Esophagus squamous epithelium (tissue), 5 donors: ENCODE results near the gene DDX54. TPM values are rescaled to one million over a fixed set of nuclear protein-coding genes. Genes with fewer than 3 reads are reported as not detected.
"Not testable (repeated sequence)": the region's sequence is repeated elsewhere in the genome, so short reads cannot be mapped to it uniquely, and the experiment has no call there.

ENCODE experiments used
- DNase-seq: peaks from one replicate; lab custom pipeline; 2025; lab: John Stamatoyannopoulos, UW
- H3K27ac ChIP-seq, 4 donors: fragments of 200-600 bp; sonication (generic); one replicate each; pipeline ENCODE4 v1.5.1; 2016 to 2019; ENCODE audit warnings: mild to moderate bottlenecking in 1 of 4
- H3K27me3 ChIP-seq, 4 donors: fragments of 200-600 bp; sonication (generic); 1 replicate in 3 of 4; 2 replicates in 1 of 4; pipeline versions ENCODE4 v1.5.1 to v1.6.0; 2017 to 2021; ENCODE audit warnings: antibody characterized with exemption in 1 of 4
- H3K36me3 ChIP-seq, 3 donors: fragments of 200-600 bp; sonication (generic); one replicate each; pipeline ENCODE4 v1.5.1; 2016 to 2019
- H3K4me1 ChIP-seq, 3 donors: fragments of 200-600 bp; sonication (generic); one replicate each; pipeline ENCODE4 v1.5.1; 2017 to 2019
- H3K4me3 ChIP-seq, 4 donors: fragments of 200-600 bp; sonication (generic); 1 replicate in 3 of 4; 2 replicates in 1 of 4; pipeline ENCODE4 v1.5.1; 2016 to 2019; ENCODE audit warnings: mild to moderate bottlenecking in 2 of 4, moderate library complexity in 1 of 4
- H3K9me3 ChIP-seq, 3 donors: fragments of 200-600 bp; sonication (generic); one replicate each; pipeline ENCODE4 v1.5.1; 2016 to 2019
- CTCF ChIP-seq, 6 experiments: fragments of 450-650 bp in 4 of 6; fragments of 200-600 bp in 2 of 6; sonication (generic) in 2 of 6; IDR thresholded peaks; one replicate each; pipeline ENCODE4 v1.5.1; 2016 to 2019; ENCODE audit warnings: antibody characterized with exemption in 6 of 6, mild to moderate bottlenecking in 4 of 6, moderate library complexity in 4 of 6
- POLR2A ChIP-seq, 4 donors: fragments of 450-650 bp; IDR thresholded peaks; one replicate each; pipeline ENCODE4 v1.6.1; 2017; ENCODE audit warnings: antibody characterized with exemption in 4 of 4, mild to moderate bottlenecking in 4 of 4, moderate library complexity in 3 of 4
- WGBS, 2 donors: methylation state at CpG; one replicate each; pipeline ENCODE4 v1.1.5; 2018; 5-methylcytosine and 5-hydroxymethylcytosine counted together
- intact Hi-C: fragments of 100-400 bp; cut with DNase I; formaldehyde crosslinking; loops from one replicate; pipeline ENCODE4 v1.15.0; 2022
- total RNA-seq, 4 donors: library from RNA; depleted of rRNA; stranded (reverse); fragments of >200 nt; gene quantifications; one replicate each; pipeline ENCODE4 v1.1.0, GENCODE V29; 2016
- donor health status: DM: yes; HTN: yes; CAD: no.

Gene DDX54
- total RNA-seq, 4 donors from 2014 or later, result 35.3 to 80.5 (median 65.2) TPM

- DNase-seq, result no peak
- Histone ChIP-seq H3K27me3 (no peaks in the 10 kb centered on the region), H3K9me3 (no peaks in the 10 kb centered on the region), H3K4me1 (peaks cover 0 to 33% (median 0%) of the 10 kb centered on the region in 3 donors), H3K27ac (peak overlapping the region in 3 of 4 donors; percentile 25 to 55 (median 35)), H3K4me3 (no peak overlapping the region), H3K36me3 (no peaks in the 10 kb centered on the region)
- WGBS, 2 donors, result 46 to 48% methylated on average over 5 of the region's 5 CpGs
- intact Hi-C loops, result no loop called here
- TF ChIP-seq CTCF (IDR thresholded peaks at IDR 0.05), result peak in 2 of 6 experiments; percentile 9 to 26
- no peak for TF ChIP-seq POLR2A (IDR thresholded peaks at IDR 0.05)
Measured at GRCh38 chr12:113214895-113215400, 29.7 kb upstream of the DDX54 start.

GRCh38 chr12:113211160-113211559 lies 25.9 kb upstream of the DDX54 start:
- no peaks in the 10 kb centered on the region for H3K36me3 ChIP-seq
- no peak for DNase-seq
- intact Hi-C loops, result no loop called here
- TF ChIP-seq CTCF (IDR thresholded peaks at IDR 0.05), result no peak
- no peak for TF ChIP-seq POLR2A (IDR thresholded peaks at IDR 0.05)
- WGBS, 2 donors, result 76 to 86% methylated on average over 6 of the region's 6 CpGs
- H3K4me1 ChIP-seq, result peaks cover 0 to 45% (median 5%) of the 10 kb centered on the region in 3 donors
- no peak overlapping the region for H3K27ac ChIP-seq
- no peak overlapping the region for H3K4me3 ChIP-seq
- H3K9me3 ChIP-seq, result no peaks in the 10 kb centered on the region
- no peaks in the 10 kb centered on the region for H3K27me3 ChIP-seq

GRCh38 chr12:113208041-113208934 lies 23.0 kb upstream of the DDX54 start:
- H3K27ac ChIP-seq, result peak overlapping the region in 3 of 4 donors; percentile 9 to 70 (median 65)
- WGBS, 2 donors, result 61 to 64% methylated on average over 9 to 10 of the region's 10 CpGs
- no peaks in the 10 kb centered on the region for H3K27me3 ChIP-seq
- intact Hi-C loops, result loop anchor here (10.0 kb wide), 1 partner anchor 217 kb away; the partner anchor contains the start of gene SDSL
- no peaks in the 10 kb centered on the region for H3K9me3 ChIP-seq
- H3K4me1 ChIP-seq, result peaks cover 5 to 39% (median 11%) of the 10 kb centered on the region in 3 donors
- peak; percentile 28 for DNase-seq
- no peak overlapping the region for H3K4me3 ChIP-seq
- TF ChIP-seq CTCF (IDR thresholded peaks at IDR 0.05), result no peak
- TF ChIP-seq POLR2A (IDR thresholded peaks at IDR 0.05), result peak in 1 of 4 donors; percentile 11
- no peaks in the 10 kb centered on the region for H3K36me3 ChIP-seq

- 53 to 69% methylated on average over 6 of the region's 6 CpGs for WGBS, 2 donors
- TF ChIP-seq CTCF (IDR thresholded peaks at IDR 0.05) (no peak), POLR2A (IDR thresholded peaks at IDR 0.05) (no peak)
- DNase-seq, result no peak
Measured at GRCh38 chr12:113207613-113208040, 22.3 kb upstream of the DDX54 start.

GRCh38 chr12:113206802-113207201 lies 21.5 kb upstream of the DDX54 start:
- not testable (repeated sequence) for H3K9me3 ChIP-seq, H3K36me3 ChIP-seq, H3K27ac ChIP-seq, H3K27me3 ChIP-seq, DNase-seq, H3K4me3 ChIP-seq
- intact Hi-C loops, result loop anchor here (10.0 kb wide), 1 partner anchor 218 kb away; the partner anchor contains the start of gene SDSL
- 96 to 98% methylated on average over 5 of the region's 5 CpGs for WGBS, 2 donors
- H3K4me1 ChIP-seq, result peaks cover 5 to 39% (median 11%) of the 10 kb centered on the region in 3 donors

More at GRCh38 chr12:113207613-113208040, 22.3 kb upstream of the DDX54 start:
- H3K27ac ChIP-seq, result peak overlapping the region in 1 of 4 donors; percentile 70
- H3K4me1 ChIP-seq, result peaks cover 5 to 39% (median 11%) of the 10 kb centered on the region in 3 donors
- intact Hi-C loops, result loop anchor here (10.0 kb wide), 1 partner anchor 217 kb away; the partner anchor contains the start of gene SDSL
- no peak overlapping the region for H3K4me3 ChIP-seq
- H3K9me3 ChIP-seq, result no peaks in the 10 kb centered on the region
- no peaks in the 10 kb centered on the region for H3K27me3 ChIP-seq
- no peaks in the 10 kb centered on the region for H3K36me3 ChIP-seq
